GM06990 (cell line): ENCODE measurements around the gene ART3.

ENCODE experiments used
- DNase-seq: peaks from one replicate; pipeline ENCODE4 v3.0.0-alpha.2; 2011; ENCODE audit not compliant: insufficient read length; ENCODE audit errors: extremely low read depth
- H3K27me3 ChIP-seq: replicated peaks from 2 replicates; pipeline ENCODE4 v1.6.0; 2011; ENCODE audit warnings: low read length; ENCODE audit not compliant: control insufficient read depth, insufficient read depth
- H3K36me3 ChIP-seq: 2 replicates; pipeline ENCODE4 v1.5.1; 2011; ENCODE audit warnings: low read length; ENCODE audit not compliant: control insufficient read depth, insufficient read depth
- H3K4me3 ChIP-seq: replicated peaks from 2 replicates; pipeline ENCODE4 v1.5.1; 2011; ENCODE audit warnings: low read depth, mild to moderate bottlenecking, control low read depth, low read length
- CTCF ChIP-seq: IDR thresholded peaks from 2 replicates; pipeline ENCODE4 v1.5.1; 2011; ENCODE audit warnings: low read length, control low read depth, mild to moderate bottlenecking, inconsistent platforms; ENCODE audit not compliant: insufficient read depth, poor library complexity, severe bottlenecking

Gene ART3

GRCh38 chr4:76058888-76059426 lies 15.6 kb upstream of the ART3 start:
- DNase-seq = no peak
- Histone ChIP-seq H3K36me3 (no peaks in the 10 kb centered on the region), H3K4me3 (no peak overlapping the region; the same call in 1 of the 2 replicates), H3K27me3 (no peaks in the 10 kb centered on the region)
- TF ChIP-seq CTCF = no peak

GRCh38 chr4:76059750-76060149 lies 14.8 kb upstream of the ART3 start:
- no peak for TF ChIP-seq CTCF
- Histone ChIP-seq H3K4me3 (no peak overlapping the region), H3K27me3 (no peaks in the 10 kb centered on the region), H3K36me3 (no peaks in the 10 kb centered on the region)
- DNase-seq = no peak

- Histone ChIP-seq H3K27me3 (no peaks in the 10 kb centered on the region), H3K4me3 (no peak overlapping the region)
These were observed 14.0 kb upstream of the ART3 start for GRCh38 chr4:76060506-76060905.

GRCh38 chr4:76061421-76061820 lies 13.1 kb upstream of the ART3 start:
- Histone ChIP-seq H3K36me3 (no peaks in the 10 kb centered on the region), H3K4me3 (no peak overlapping the region), H3K27me3 (no peaks in the 10 kb centered on the region)
- TF ChIP-seq CTCF = no peak
- DNase-seq = no peak

More at GRCh38 chr4:76060506-76060905, 14.0 kb upstream of the ART3 start:
- H3K36me3 ChIP-seq = no peaks in the 10 kb centered on the region
- no peak for TF ChIP-seq CTCF
- DNase-seq = no peak

- no peak for TF ChIP-seq CTCF
- Histone ChIP-seq H3K27me3 (no peaks in the 10 kb centered on the region), H3K4me3 (no peak overlapping the region), H3K36me3 (no peaks in the 10 kb centered on the region)
- DNase-seq = peak; percentile 40
These were observed 12.5 kb upstream of the ART3 start for GRCh38 chr4:76061982-76062381.

- no peaks in the 10 kb centered on the region for H3K36me3 ChIP-seq
- no peak for DNase-seq
- no peaks in the 10 kb centered on the region for H3K27me3 ChIP-seq
These were observed 8.0 kb upstream of the ART3 start for GRCh38 chr4:76066546-76066945.

More at GRCh38 chr4:76066546-76066945, 8.0 kb upstream of the ART3 start:
- no peak for TF ChIP-seq CTCF
- H3K4me3 ChIP-seq = no peak overlapping the region
